HG03060 (cell line): ENCODE data around the gene MUC2.

Experiments used
- ATAC-seq: cut with Tn5 transposase; IDR thresholded peaks from one replicate; pipeline ENCODE4 v1.9.1; 2021; ENCODE audit warnings: low read depth, moderate number of reproducible peaks; ENCODE audit not compliant: unreplicated experiment

MUC2 gene

DNA sequence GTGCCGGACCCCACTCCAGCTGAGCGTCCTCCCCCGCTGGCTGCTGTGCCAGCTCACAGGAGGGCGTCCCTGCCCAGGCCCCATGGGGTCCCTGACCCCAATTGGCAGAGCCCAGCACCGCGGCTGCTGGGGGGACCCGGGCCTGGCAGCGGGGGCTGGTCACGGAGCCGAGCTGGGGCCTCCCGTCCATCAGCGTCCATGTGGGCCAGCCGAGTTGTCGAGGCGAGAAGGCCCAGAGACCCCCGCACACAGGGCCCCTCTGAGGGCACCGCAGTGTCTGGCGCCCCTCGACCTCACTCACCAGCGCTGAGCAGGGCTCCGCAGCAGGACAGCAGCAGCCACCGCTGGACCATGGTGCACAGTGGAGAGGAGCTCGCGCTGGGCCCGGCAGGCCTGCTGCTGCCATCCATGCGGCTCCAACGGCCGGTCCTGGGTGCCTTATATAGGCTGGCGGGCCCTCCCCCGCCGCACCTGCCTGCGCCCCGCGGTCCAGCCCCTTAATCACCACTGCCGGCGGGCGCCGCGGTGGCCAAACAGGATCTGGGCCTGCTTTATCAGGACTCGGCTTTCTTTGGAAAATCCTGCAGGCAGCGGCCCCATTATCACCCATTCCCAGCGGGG lies 38.3 kb upstream of the MUC2 start, which contains the start of gene MUC6:
MUC6 (minus strand) TSS at position 416 of the 621 bp plus-strand sequence; CDS start at position 353, 63 bp downstream.
- ATAC-seq, result no peak

DNA sequence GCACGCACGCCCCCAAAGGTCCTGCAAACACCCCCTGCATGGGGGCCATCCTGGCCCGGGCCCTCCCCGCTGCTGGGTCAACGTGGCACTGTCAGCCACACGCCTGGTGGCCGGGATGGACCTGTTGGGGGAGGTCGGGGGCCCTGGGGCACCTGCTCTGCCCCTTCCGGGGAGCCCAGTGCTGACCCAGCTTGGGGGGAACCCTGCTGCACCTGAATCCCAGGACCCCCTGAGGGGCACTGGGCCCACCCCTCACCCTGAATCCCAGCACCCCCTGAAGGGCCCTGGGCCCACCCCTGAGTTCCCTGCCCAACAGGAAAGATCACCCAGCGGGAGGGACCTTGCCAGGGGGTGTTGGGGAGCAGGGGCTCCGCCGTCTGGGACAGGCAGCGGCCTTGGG lies 37.7 kb upstream of the MUC2 start:
- no peak for ATAC-seq

DNA sequence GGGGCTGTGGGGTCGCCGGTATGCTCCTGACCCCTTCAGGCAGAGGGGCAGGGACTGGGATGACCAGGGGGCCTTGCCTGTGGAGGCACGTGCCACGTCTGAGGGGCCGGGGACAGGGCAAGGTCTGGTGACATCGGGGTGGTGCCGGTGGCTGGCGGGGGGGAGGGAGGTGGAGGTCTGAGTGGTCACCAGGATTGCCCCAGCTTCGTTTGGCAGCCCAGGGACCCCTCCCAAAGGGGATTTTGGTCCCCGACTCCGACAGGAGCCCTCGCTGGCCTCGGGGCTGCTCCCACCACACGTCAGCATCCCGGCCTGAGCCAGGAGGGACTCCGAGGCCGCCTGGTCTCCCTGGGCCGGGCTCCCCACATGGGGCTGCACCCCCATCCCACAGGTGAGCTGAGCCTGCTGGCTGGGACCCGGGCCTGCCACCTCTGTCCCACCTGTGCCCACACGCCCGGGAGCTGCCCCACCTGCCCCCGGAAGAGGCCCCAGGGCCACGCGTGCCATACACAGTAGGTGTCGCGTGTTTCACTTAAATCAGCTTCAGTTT lies 37.1 kb upstream of the MUC2 start:
- no peak for ATAC-seq

DNA sequence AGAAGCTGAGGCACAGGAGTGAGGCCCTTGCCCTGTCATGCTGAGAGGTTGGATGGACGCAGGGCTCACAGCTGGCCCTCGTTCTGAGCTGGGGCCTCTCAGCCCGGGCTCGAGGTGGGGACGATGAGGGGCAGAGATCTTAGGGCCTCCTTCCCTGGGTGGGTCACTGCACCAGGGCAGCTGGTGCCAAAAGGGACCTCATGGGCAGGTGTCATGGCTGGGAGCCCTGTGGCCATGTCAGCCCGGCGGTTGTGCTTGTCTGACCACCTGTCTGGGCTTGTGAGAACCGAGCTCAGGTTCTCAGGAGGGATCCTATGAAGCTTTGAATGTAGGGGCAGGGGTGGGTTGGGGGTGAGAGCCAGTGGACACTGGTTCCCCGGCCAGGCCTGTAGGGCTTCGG lies 36.3 kb upstream of the MUC2 start:
- no peak for ATAC-seq

DNA sequence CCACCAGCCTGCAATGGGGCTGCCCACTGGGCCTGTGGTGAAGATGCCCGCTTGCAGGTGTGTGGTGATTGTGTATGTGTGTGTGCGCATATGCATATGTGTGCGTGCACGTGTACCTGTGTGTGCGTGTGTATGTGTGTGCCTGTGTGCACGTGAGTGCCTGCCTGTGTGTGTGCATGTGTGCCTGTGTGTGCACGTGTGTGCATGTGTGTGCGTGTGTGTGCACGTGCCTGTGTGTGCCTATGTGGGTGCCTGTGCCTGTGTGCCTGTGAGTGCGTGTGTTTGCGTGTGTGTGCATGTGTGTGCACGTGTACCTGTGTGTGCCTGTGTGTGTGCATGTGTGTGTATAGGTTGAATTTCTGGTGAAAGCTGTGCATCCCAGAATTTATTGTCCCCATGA lies 35.8 kb upstream of the MUC2 start:
- no peak for ATAC-seq

DNA sequence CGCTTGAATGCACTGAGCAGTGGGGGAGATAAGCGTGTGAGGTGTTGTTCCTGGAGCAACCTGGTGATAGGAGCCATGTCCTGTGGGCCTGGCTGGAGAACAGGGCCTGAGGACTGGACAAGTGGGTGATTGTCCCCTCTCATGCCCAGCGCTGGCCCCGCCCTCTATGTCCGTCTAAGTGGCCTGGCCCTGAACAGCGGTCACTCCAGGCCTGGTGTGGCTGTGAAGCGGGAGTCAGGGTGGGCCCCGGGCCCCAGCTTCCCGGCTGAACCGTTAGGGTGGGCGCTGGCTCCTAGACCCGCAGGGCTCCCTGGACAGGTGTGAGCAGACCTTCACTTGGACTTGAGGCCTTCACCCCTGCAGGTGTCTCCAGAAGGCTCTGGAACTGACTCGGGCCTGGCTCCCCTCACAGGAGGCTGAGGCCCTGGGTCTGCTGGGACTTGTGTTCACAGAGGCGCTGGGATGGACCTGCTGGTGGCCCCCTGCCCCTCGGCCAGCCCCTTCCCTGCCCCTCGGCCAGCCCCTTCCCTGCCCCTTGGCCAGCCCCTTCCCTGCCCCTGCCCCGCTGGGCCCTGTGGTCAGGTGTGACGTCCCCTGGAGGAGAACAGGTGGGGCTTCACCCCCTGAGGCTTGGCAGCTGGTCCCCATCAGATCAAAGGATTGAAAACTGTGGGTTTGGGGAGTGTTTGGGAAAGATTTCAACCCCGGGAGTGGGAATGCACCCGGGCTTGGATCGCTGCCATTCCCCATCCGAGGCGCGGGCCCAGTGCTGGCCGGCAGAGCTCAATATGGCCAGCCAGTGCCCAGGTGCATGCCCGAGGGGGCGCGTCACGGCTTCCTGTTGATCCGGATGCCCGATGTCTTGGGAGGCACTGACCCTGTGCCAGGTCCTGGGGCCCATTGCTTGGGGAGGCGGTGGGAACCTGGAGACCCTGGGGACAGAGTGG lies 34.9 kb upstream of the MUC2 start:
- no peak for ATAC-seq

DNA sequence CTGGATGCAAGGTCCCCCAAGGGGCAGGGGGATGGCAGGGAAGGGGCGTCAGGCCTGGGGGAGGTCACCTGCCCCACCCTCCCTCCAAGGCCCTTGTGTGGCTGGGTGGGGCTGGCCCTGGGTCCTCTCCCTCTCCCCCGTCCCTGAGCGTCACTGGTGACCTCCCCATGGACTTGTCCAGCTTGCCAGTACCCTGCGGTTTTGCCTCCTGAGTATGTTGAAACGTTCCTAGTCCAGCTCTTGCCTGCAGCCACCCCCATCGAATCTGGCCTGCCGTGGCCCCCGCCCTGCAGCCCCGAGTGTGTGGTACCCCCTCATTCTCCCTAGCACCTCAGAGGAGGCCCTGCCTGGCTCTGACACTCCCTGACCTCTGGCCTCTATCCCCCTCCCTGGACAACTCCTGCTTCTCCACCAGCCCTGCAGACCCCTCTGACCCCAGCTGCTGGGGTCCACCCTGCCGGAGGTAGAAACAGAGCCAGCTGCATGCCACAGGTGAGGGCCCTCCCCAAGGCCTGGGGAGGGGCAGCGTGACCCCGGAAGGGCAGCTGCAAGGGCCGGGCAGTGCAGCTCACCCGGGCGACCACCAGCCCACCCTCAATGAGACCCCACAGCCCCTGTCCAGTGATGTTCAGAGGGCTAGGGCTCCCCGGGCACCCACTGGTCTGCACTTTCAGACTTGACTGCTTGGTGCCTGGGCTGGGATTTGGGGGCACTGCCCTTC lies 34.1 kb upstream of the MUC2 start:
- ATAC-seq, result no peak

DNA sequence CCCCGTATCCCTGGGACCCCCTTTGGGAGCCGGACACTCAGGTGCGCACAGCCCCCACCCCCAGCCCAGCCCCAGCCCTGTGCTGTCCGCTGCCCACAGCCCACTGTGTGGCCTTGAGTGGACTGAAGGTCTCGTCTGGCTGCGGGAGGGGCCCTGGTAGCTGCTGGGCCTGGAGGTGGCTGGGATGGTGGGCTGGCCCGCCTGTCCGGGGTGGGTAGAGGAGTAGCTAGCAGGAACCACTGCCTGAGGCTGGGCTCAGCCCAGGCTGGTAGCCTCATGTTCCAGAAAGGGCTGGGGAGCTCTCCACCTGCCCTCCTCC lies 33.6 kb upstream of the MUC2 start:
- no peak for ATAC-seq

DNA sequence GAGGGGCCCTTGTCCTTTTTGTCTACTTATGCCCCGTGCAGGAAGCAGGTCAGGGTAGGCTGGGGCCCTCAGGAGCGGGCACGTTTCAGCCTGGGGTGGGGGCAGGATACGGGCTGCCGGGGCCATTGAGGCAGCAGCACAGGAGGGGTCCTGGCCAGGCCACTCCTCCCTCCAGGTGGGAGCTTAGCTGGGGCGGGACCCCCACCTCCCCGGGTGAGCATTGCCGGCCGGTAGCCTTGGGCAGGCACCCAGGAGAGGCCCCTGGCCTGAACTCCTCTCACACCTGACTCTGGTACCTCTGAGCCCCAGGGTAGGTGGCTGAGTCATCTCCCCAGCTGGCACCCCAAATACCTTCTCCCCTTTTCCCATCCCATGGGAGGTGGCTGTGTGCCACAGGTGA lies 33.2 kb upstream of the MUC2 start:
- no peak for ATAC-seq

DNA sequence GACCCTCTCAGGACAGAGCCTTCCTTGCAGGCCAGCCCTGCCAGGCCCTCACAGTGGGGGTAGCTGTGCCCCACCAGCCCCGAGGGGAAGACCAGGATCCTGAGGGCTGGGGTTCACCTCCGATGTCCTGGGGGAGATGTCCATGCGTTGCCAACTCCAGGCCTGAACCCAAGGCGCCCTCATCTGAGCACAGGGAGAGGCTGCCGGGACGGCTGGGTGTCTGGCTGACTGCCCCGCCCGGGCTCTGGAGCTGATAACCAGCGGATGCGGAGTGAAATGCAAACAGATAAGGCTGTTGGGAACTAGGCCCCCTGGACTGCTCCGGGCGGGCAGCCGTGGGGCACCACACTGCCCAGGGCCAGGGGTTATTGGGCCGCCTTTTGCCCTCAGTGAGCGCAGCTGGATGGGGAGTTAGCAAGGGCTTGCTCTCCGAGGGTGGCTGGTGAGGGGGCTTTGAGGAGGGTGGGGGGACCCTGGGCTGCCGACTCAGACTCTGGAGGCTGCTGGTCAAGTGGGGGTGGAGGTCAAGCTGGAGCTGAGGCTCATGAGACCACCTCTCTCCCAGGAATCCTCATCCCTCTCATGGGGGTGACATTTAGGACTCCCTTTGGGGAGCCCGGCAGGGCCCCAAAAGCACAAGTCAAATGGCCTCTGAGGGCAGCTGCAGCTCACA lies 32.6 kb upstream of the MUC2 start:
- no peak for ATAC-seq

DNA sequence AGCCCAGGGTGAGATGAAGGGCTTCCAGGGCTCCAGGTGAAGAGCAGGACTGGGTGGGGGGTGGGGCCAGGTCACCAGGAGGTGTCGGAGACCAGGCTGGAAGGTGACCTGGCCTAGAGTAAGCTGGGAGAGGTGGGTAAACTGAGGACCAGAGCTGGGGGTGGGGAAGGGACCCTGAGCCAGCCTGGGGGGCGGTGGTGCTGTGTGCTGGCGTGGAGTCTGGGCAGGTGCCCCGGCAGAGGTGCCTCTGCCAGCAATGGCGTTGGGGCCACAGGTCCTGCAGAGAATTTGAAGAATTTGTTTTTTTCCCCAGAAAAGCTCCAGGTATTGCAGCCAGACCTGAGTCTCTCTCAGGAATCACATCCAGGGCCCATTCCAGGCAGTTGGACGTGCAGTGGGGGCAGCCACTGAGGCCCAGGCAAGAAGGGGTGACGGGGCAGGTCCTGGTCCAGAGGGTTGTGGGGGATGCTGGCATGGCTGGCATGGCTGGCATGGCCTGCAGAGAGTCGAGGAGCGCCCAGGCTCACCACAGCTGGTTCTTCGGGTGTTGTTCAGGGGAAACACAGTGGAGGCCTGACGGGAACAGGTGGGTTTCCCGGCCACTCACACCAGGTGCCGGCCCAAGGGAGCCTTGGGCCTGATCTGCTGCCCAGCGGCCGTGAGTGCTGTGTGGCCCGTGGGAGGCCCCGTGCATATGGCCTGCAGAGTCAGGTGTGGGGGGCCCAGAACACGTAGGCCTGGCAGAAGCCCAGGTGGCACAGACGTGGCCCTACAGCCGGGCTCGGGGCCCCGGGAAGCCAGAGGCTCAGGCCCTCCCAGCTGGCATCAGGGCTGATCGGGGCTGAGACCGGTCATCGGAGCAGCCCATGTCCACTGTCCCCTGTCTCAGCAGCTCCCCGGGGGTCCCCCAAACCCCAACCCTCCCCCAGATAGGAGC lies 31.8 kb upstream of the MUC2 start:
- no peak for ATAC-seq

DNA sequence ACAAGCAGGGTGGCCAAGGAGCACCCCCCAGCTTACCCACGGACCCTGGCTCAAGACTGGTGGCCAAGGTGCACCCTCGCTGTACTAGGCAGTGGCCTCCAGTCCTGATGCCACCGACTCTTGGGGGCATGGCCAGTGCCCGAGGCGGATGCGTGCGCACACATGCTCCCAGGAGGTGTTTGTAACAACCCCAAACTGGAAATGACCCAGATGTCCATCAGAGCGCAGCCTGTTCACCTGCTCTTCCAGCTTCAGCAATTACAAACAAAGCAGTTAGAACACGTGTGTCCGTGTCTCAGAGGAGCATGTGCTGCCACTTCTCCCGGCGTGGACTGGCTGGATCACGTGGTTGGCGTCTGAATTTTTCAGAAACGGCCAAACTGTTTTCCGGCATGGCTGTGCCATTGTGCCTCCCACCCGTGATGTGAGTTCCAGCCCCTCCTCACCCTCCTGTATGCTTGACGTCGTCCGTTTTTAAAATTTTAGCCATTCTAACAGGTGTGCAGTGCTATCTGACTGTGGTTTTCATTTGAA lies 31.0 kb upstream of the MUC2 start:
- no peak for ATAC-seq

DNA sequence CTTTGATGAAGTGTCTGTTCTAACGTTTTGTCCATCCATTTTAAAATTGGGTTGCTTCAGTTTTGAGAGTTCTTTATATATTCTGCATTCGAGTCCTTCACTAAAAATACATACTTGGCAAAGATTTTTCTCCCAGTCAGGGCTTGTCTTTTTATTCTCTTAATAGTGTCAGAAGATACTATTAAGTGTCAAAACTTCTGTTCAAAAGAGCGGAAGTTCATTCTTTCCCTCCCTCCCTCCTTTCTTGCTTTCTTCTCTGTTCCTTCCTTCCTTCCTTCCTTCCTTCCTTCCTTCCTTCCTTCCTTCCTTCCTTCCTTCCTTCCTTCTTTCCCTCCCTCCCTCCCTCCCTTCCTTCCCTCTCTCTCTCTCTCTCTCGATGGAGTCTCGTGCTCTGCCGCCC lies 30.5 kb upstream of the MUC2 start:
- ATAC-seq, result no peak

DNA sequence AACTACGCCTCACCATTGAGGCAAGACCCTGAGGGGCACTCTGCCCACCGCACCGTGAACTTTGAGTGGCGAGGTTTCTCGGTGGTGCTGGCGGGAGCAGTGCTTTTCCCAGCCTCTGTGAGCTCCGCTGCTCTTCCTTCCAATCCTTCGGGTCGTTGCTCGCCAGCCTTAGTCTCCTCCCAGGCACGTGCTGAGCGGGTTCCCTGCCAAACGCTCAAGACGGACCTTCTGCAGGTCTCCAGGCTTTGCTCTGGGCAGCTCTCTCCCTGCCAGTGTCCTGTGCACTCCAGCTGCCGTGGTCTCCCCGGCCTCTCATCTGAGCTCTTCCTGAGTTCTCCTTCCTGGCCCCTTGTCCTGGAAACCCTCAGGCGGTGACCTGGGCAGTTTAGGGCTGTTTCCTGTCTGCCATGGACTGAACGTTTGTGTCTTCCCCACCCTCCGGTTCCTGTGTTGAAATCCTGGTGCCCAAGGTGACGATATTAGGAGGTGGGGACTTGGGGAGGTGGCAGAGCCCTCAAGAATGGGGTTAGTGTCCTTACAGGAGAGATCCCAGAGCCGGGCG lies 27.0 kb upstream of the MUC2 start:
- no peak for ATAC-seq

DNA sequence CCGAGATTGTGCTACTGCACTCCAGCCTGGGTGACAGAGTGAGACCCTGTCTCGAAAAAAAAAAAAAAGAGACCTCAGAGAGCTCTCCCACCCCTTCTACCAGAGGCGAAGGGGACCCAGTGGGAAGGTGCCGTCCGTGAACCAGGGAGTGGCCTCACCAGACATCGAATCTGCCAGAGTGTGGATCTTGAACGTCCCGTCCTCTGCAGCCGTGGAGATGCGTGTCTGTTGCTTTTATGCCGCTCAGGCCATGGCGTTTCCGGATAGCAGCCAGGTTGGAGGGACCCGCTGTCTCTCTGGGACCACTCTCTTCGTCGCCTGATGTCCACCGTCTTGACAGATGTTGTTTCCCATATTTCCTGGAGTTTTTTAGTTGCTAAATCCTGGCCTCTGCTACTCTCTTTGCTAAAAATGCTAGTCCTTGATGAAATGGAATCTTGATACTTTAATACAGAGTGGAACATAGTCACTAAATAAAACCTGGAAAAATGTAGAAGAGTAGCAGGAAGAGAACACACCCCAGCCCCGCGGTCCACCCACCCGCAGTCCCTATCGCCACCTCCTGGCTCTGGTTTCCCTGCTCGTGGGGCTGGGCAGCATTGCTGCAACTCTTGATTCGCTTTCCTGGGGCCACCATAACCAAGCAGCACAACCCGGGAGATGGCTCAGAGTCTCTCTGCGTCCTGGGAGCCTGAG lies 26.2 kb upstream of the MUC2 start:
- no peak for ATAC-seq

DNA sequence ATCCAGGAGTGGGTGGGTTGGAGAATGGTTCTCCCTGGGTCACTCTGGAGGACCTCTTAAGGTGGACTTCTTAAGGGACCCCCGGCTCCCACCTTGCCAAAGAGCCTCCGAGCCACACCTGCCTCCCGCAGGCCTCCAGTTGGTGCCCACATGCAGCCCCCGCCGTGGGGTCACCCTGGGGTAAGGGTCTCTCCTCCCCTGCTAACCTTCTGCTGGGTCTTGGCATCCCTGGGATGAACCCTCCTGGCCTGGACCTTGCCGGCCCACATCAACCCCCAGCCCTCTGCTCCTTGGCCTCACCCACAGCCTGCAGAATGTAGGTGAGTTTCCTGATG lies 25.6 kb upstream of the MUC2 start:
- no peak for ATAC-seq

DNA sequence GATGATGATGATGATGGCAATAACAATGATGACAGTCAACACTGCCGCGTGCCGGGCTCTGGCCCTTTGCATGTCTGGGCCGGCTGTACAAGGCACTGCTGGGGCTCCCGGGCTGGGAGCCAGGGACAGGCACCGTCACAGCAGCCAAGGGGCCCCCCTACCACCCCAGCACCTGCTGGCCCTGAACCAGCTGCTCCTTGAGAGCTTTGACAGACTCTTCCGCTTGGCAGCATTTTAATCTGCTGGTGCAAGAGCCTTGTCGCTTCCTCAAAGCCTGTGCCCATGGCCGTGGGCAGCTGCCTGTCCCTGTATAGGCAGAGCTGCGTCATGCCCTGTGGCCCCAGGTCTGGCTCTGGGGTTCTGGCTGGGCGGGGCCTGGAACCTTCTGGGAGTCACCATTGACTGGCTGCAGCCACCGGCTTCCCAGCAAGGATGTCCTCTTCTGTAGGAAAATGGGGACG lies 25.2 kb upstream of the MUC2 start:
- ATAC-seq, result no peak

DNA sequence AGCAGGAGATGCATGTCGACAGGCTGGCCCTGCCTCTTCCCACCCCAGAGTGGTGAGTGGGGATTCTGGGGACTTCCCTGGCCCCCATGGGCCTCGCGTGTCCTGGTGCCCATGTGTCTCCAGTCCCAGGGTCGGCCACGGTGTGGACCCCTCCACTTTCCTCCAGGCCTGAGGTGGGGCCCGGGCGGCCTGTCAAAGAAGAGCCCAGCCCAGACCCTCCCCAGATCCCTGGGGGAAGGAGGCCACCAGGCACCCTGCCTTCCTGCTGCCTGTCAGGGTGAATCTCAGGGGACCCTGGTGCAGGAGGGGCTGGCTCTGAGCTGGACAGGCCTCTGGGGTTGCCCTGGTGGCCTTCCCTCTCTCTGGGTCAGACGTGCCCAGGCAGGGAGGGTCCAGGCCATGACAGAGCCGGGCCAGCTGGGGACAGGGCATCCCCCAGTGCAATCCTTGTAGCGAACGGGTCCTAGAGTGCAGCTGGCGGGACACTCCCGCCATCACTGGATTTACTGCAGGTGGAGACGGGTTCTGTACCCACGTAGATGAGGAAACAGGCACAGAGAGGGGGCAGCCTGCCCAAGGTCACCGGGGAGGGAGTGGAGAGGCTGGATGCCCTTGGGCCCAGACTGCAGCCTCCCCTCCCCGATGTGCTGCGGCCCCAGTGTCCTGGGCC lies 24.6 kb upstream of the MUC2 start:
- no peak for ATAC-seq
